ENCODE results near the gene CEP89.
A peak's percentile ranks its signal among the peaks of the same experiment; 100 is the strongest.
"Not testable (repeated sequence)": the region's sequence is repeated elsewhere in the genome, so short reads cannot be mapped to it uniquely, and the experiment has no call there.

The CEP89 gene

DNA sequence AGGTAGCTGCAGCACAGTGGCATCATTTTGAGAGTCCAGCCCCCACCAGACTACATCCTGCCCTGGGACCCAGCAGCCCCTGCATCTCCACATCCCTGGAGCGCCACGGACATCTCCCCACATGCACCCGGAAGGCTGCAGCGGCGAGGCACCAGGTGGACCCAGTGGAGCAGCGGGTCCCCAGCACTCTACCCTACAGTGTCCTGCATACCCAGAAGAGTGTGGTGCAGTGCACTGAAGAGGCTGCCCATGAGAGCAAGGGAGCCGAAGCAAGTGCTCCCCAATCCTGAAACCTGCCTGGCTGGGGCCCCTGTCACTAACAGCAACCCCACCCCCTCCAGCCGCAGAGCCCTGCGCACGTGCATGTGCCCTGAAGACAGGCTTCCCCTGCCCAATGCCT, 80.9 kb downstream of the CEP89 start:
- DNase-seq, result no peak

DNA sequence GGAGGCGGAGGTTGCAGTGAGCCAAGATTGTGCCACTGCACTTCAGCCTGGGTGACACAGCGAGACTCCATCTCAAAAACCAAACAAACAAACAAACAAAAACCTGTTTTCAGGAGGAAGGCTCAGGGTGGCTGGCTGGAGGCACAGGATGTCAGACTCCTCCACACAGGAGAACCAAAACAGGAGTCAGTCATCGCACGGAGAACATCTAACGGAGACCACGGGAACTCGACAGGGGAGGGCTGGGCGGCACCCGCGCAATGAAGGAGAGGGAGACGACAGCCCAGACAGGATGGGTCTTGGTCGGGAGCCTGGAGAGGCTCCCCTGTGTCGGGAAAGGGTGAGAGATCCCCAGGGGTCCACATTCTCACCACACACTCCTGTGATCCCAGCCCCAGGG, 81.4 kb downstream of the CEP89 start:
- no peak for DNase-seq

DNA sequence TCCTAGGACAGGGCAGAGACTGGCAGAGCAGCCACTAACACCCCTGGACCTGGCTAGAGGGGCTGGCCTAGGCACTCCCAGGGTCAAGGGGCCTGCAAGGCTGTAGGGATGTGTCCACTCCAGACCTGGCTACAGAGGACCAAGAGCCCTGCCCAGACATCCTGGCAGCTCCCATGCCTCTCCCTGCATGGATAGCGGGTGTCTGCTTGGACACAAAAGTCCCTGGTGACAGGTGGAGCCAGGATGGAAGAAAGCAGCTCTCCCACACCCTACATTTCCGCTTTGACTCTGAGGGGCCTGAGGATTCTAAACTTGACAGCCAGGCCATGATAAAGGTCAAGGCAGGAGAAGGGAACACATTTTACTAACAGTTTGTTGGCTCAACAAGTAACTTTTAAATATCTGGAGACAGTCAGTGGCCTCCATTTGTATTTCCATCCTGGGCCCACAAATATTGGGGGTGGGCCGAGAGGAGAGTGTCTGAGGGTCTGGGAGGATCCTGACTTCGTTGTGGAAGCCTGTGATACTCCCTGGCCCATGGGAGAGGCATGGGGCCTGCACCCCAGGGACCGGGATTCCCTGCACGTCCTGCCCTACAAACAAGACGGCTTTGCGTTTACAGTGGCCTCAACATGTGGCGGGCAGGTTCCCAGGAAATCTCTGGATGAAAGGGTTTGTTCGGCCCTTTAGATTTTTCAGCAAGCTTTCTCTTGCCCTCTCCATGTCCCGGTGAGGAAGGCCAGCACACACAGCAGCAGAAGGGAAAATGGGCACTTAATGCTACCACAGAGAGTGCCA, 82.4 kb downstream of the CEP89 start:
- DNase-seq, result no peak

DNA sequence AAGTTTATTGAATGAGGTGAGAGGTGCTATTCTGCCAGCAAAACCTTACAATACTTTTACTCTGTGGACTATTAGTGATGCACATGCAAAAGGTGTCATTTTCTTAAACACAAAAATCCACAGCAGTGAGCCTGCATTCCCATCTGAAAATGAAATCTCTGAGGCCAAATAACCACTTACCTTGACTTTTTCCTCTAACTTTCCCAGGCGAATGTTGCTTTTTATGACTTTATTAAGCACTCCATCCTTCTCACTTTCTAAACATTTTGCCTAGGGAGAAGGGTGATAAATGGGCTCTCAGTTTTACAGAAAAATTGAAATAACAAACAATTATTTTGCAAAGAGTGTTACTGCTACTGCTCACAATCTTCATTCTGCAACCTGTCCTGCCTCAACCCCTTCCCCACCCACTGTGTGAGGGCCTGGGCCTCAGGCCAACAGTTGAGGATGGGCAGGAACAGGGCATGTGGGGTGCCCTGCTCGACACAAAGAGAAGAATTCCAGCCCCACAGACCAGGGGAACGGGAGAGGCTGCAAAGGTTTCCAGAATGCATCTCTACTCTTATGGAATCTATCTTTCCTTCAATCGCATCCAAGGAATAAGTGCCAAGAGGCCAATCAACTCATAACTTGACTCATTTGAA, 84.1 kb downstream of the CEP89 start:
- DNase-seq, result no peak

DNA sequence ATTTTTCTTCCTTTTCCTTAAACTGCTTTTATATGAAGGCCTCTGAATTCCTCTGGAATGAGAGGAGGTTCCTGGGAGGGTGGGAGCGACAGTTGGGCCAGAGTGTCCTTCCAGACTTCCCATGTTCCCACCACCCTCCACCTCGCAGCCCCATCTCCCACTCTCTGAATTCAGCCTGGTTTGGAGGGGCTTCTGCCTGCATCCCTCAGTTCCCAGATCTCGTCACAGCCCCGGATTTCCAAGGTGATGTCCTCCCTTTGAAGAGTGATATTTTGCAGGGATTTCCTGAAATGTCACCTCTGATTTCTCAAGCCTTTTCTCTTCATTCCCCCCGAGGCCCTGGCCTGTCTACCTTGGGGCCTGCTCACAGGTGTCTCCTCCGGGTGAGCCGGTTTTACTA, 85.5 kb downstream of the CEP89 start:
- no peak for DNase-seq

DNA sequence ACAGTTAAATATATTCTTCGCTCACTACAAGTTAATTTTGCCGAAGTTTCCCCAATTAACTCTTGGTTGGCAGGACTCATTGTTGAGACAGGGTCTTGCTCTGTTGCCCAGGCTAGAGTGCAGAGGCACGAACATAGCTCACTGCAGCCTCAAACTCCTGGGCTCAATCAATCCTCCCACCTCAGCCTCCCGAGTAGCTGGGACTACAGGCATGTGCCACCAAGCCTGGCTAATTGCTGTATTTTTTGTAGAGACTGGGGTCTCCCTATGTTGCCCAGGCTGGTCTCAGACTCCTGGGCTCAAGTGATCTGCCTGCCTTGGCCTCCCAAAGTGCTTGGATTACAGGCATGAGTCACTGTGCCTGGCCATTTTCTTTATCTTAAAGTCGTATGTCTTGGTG, 86.5 kb downstream of the CEP89 start:
- not testable (repeated sequence) for DNase-seq

DNA sequence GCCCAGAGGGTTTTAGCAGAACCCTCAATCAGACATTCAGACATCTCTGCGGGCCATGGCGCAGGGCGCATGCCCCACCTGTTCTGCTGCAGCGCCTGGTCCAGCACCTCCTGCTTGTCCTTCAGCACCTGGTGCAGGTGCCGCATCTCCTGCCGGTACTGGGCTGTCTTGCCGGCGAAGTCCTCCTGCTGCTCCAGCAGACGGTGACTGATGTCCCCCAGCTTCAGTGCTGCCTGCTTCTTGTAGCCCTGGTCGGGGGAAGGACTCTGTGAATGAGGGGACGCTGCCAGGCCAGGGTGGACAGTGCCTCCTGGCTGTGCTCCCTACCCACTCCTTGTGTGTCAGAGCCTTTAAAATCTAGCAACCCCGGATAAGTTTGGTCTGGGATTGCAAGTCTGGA, 90.0 kb downstream of the CEP89 start:
- no peak for DNase-seq

DNA sequence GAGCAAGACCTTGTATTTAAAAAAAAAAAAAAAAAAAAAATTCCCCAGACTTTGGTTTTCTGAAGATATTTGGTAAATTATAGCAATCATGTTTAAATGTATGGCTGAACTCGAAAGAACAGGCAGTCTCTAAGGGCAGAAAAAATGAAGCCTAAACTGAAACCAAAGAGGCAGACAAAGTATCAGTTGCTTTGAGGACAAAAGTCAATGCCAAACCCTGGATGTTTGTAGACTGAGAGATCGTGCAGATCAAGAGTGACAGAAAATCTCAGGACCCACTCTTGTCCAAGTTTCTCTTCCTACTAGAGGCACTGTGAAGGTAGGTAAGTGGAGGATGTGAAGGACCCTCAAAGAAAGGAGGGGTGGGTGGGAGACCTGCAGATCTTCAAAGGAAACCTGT, 91.1 kb downstream of the CEP89 start:
- no peak for DNase-seq

DNA sequence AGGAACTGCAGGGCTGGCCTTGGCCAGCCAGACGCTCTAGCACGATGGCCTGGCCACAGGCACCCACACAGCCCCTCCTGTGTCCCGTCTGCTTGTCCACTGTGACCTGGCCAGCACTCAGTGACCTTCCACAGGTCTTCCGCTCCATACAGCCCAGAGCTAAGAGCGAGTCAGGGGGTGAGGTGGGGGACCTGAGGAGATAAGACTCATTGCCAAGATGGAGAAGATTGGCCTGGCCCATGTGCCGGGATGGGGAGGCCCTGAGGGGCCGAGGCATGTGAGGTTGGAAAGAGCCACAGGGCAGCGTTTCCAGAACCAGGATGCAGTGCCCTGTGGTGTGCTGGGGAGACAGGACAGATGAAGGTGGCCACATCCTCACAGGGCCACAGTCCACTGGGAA, 92.0 kb downstream of the CEP89 start:
- DNase-seq, result no peak

DNA sequence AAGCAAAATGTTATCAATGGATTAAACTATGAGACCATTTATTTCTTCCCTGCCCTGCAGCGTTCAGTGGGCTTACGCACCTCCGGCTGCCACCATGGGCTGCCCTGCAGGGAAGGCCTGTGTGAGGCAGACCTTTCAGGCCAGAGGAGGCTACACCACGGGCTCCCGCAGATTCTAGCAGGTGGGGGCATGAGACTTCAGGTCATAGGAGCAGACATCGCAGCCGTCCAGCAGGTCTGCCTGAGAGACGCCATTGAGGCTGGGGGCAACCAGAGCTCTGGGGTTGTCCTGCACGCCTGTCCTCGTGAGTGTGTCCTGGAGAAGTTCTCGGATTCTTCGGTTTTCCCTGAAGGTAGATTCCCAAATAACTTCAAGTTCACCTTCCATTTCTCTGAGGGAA, 92.8 kb downstream of the CEP89 start:
- no peak for DNase-seq

DNA sequence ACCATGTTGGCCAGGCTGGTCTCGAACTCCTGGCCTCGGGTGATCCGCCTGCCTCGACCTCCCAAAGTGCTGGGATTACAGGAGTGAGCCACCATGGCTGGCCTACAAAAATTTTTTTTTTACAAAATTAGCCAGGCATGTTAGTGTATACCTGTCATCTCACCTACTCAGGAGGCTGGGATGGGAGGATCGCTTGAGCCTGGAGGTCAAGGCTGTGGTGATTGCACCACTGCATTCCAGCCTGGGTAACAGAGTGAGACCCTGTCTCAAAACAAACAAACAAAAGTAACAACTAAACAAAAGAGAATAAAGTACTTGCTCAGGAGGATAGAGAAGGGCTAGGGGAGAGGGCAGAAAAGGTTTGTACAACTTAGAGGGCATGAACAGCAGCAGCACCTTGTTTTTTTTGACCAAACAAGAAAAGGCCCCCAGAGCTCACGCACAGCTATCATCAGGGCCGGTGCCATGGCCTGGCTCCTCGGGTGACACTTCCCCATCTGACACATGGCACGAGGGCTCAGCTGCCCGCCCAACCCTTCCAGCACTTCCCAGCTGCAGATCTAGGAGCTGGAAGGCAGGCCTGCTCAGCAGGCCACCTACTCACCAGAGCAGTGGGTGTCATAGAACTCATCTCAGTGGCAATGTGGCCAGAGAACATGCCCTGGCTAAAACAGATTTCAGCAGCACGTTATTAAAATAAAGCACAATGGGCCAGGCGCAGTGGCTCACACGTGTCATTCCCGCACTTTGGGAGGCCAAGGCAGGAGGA, 93.6 kb downstream of the CEP89 start:
- DNase-seq, result no peak

DNA sequence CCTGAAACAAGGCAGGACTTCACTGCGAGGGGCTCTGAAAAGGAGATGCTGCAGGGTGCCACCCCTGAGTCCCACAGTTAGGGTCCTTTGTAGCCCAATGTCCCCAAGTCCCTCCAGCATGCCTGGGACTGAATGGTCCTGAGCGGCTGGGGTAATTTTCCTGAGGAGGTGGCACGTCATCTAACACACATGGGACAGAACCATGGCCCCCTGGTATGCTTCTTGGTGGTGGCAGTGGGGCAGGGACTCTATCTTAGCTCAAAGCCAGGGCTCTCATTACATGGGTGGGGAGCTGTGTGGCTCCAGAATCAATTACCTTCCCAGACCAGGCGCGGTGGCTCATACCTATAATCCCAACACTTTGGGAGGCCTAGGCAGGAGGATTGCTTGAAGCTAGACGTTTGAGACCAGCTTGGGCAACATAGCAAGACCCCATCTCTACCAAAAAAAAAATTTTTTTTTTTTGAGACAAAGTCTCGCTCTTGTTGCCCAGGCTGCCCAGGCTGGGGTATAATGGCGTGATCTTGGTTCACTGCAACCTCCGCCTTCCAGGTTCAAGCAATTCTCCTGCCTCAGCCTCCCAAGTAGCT, 94.3 kb downstream of the CEP89 start:
- no peak for DNase-seq

DNA sequence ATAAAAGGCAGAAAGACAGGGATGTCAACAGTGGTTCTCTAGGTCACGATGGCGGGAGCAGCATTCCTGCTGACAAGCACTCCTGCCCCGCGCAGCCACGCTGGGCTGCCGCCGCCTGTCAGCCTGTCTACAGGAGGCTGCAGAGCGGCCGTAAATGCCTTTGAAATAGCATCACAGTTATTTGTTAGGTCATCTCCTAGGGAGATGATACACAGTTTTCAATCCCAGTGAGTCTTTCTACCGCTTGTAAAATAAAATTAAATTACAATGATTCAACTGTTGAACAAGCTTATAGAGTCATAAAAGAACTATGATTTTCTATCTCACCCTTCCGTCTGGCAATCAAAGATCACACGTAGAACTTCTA, 94.9 kb downstream of the CEP89 start:
- DNase-seq, result no peak

DNA sequence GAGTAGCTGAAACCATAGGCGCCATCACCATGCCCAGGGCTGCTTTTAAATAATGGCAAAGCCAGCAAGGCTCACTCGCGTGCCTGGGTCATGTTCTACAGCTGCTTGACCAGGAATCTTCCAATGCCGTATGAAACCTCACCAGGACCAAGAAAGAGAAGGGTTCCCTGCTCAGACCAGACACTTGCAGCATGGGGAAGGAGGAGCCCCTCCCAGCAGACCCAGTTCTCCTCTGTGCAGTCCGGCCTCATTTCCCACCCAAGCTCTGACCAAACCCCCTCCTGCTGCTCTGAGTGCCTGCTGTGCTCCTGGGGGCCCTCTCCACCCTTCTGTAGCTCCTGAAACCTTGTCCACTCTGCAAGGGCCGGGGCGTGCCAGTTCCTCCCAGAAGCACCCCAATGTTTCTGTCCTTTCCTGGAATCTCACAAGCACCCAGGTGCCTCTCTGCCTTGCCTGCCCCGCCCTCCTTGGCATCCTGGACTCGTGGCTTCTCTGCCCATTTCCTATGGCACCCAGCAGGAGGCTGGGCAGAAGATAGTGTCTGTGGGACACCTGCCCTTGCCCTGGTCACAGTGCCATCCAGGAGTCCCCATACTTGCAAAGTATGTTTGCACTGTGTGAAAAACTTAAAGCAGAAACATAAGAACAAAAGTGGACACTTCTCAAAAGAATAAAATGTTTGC, 95.4 kb downstream of the CEP89 start:
- no peak for DNase-seq

DNA sequence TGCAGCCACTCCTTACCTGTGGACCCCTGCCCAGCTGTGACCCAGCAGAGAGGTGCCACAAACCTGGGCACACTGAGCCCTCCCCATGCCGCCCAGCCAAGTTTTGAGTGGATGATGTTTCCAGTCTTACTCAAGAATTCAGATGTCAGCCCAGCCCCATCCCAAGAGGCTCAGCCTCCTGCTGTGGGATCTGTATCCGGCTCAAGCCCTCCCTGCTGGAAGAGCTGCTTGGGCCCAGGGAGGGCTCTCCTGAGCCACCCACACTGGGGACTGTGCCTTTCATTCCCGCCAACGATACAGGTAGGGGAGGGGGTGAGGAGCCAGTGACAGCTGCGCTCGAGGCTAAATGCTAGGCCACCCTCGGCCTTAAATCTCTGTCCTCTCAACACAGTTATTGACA, 96.3 kb downstream of the CEP89 start:
- DNase-seq, result no peak

DNA sequence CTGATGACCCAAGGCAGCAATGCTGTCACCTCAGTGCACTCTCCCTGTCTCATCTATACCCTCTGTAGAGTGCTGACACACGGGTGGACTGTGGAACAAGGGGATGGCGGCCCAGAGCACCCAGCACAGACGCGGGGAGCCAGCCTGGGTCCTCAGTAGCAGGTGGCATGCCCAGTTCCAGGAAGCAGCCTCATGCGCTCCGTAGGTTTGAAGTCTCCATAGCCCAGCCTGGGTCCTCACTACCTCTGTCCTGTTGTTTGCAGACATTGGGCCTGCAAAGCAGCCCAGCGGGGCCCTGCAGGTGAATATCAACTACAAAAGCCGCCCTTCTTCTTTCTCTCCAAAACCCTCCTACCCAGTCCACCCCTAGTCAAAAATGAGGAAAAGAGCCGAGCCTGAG, 97.2 kb downstream of the CEP89 start:
- no peak for DNase-seq

DNA sequence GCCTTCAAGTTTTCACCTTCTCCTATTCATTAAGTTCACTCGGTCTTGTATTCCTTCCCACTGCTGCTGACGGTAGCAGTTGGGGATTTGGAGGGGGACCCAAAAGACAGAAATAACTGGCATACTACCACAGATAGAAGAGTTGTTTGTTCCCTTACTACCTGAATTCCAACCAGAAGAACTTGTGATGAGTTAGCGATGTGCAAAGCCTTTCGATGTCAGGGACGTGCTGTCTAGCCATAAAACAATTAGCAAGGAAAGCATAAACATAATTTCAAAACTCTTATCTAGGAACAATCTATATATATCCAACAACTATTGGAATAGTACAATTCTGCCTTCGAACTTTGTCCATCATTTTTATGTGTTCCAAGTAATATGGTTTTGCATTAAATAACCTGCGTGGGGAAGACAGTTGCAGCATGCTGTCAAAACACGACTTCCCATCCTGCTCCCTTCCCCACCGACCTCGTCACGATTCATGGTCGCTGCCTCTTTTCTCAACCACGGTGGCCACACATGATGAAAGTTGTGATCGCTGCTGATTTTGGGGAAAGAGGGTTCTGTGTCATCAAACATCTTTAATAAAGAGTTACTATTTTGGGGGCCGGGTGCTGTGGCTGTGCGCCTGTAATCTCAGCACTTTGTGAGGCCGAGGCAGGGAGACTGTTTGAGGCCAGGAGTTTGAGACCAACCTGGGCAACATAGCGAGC, 98.4 kb downstream of the CEP89 start:
- no peak for DNase-seq

DNA sequence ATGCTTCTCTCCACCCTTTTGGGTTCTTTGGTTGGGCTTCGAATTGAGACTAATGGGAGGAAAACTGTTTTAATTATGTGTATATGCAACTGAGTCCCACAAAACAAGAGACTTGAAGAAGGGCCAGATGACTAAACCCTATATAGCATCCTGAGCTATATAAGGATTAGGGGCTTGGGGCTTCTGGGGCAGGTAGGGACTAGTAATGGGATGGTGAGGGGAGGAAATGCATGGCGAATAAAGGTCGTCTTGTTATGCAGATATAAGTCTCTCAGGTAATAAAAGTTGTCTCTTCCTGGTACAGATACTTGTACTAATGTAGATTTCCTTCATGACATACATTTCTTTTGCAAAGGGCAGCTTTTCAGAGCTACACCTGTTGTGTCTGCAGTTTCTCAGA, 99.4 kb downstream of the CEP89 start:
- no peak for DNase-seq

DNA sequence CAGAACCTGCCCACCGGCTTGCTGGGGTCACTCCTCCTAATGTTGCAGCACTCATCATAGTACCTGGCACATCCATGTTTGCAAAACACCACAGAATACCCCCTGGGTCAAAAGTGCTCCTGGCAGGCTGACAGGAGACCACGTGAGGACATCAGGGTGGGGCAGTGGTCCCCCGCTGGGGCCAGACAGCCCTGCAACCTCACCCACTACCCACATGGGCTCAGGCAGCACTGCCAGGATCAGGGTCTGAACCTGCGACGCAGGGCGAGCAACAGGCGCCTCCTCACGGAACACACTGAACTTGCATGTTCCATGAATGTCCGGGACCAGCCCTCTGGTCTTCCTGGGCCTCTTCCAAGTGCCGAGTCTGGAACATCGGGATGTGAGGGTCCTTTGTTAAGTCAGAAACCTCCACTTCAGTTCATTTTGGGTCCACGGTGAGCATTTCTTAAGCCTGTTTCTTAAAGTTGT, 100.7 kb downstream of the CEP89 start:
- peak; percentile 13 for DNase-seq

DNA sequence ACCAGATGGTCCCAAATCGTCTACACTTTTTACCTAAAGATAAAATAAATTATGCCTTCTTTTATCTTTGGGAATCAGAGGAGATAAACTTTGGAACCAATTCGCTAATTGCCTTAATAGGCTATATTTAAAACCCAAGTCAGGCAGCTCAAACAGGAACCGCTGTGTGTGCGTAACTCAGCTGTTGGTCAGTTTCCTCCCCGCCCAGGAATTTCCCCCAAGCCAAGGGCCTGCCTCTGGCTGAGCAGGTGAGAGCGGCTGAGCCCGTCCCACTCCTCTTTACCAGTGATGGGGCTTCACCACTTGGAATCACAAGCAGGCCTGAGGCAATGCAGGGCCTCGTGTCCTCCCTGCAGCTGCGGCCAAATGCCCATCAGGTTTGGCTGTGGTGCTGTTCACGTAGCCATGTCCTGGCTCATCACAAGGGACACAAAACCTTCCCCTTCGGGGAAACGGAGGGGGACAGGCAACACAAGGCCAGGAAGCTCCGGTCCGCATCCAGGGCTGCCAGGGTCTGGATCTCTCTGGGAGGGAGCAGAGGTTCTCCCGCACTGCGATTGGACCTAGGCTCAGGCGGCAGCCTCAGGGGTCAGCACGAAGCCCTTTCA, 101.7 kb downstream of the CEP89 start:
- DNase-seq, result no peak

DNA sequence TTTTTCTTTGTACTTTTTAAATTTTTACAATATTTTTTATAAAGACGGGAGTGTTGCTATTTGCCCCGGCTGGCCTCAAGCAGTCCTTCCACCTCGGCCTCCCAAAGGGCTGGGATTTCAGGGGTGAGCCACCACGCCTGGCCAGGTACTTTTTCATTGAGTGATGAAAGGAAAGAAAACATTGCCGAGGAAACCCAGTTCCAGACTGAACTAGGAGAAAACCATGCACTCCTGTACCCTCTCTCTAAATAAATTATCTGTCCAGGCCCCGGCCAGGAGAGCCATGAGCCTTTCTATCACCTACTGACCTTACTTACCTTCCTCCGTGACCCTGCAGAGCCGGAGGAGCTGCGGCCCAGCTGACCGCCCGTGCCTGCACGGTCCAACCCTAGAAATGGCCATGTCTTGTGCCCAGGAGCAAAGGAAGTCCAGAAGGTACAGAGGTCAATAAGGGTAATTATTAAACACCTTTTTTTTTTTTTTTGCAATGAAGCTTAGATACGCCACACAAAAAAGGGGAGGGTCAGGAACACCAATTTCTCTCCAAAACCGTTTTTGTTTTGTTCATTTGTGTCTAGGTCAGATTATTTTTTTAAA, 102.3 kb downstream of the CEP89 start, which contains the start of gene SLC7A9:
TSS of gene SLC7A9 (minus strand) at position 399 of the 597 bp plus-strand sequence. CDS start 1,233 bp downstream, outside the sequence.
- no peak for DNase-seq
